D721Med (cell line): ENCODE measurements around the gene KATNAL2.

Experiments used
- DNase-seq: peaks from one replicate; pipeline ENCODE4 v3.0.0; 2011; ENCODE audit warnings: low spot score; ENCODE audit not compliant: insufficient read length
- FAIRE-seq: peaks from 2 replicates; lab custom pipeline; 2011; peaks lifted over from hg19 to GRCh38; lab: Jason Lieb, UNC
- TF ChIP-seq, protein P1 (sequence below): IDR thresholded peaks from 2 replicates; pipeline ENCODE4 v1.5.1; 2012; ENCODE audit warnings: mild to moderate bottlenecking, control low read depth; ENCODE audit not compliant: insufficient read depth; ENCODE audit errors: missing control alignments

The KATNAL2 gene

DNA sequence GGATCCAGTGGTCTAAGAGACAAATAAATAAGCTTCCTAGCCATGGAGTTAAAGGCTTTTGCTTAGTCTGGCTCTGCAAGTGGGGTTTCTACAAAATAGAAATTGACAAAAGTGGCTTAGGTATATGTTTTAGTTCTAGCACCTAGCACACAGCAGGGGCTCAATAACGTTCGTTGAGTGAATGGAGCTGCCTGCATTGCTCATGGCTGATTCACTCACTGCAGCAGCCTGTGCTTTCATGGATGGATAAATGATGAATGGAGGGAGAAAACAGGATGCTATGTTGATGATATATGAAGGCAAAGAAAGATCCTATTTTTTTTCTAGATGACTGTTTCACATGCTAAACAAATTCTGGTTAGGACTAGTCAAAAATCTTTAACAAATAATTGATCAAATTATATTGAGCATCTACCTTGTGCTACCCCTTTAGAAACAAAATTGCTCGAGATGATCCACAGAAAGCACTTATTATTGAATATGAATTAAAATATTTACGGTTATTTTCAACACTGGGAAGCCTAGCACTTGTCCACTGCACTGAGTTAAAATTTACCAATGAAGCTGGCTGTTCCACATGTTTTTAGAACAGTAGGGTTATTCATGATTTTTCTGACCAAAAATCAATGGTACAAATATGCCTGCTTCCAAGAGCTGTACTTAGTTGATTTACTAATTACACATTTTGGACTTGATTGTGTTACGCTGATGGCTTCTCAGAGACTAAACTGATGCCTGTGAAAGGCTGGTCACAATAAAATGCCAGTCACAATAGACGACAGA is 193.3 kb downstream of the KATNAL2 start:
- FAIRE-seq (no peak), DNase-seq (no peak)
- TF ChIP-seq, protein P1, sequence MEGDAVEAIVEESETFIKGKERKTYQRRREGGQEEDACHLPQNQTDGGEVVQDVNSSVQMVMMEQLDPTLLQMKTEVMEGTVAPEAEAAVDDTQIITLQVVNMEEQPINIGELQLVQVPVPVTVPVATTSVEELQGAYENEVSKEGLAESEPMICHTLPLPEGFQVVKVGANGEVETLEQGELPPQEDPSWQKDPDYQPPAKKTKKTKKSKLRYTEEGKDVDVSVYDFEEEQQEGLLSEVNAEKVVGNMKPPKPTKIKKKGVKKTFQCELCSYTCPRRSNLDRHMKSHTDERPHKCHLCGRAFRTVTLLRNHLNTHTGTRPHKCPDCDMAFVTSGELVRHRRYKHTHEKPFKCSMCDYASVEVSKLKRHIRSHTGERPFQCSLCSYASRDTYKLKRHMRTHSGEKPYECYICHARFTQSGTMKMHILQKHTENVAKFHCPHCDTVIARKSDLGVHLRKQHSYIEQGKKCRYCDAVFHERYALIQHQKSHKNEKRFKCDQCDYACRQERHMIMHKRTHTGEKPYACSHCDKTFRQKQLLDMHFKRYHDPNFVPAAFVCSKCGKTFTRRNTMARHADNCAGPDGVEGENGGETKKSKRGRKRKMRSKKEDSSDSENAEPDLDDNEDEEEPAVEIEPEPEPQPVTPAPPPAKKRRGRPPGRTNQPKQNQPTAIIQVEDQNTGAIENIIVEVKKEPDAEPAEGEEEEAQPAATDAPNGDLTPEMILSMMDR = no peak

DNA sequence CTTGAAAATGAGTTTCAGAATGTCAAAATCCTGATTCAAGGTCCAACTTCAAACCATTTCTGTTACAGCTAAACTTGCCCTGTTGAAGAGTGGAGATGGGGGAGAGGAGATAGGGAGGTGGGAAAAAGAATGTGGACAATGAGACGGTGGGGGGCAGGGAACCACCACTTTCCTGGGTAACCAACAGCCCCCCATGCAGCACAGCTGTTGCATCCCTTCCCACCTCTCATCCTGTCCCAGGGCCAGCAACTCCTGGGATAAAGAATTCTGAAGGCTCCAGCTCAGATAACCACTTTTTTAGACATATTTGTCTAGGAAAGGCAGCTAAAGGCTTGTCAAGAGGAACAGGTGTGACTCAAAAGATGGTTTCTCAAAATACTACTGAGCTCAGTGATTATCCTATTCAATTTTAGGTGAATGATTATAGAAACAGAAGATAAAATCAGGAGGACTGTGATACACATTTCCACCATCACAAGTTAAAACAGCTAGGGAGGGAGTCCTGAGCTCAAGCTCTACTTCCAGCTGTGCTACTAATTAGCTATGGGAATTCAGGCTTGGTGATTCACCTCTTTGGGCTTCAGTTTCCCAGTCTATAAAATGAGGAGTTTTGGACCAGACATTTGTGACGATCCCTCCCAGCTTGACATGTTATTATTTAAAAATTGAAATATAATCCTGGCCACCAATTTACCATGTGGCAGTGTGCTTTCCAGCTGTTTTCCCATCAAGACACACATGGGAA is 196.6 kb downstream of the KATNAL2 start:
- FAIRE-seq (no peak), DNase-seq (no peak)
- TF ChIP-seq, protein P1 = no peak

DNA sequence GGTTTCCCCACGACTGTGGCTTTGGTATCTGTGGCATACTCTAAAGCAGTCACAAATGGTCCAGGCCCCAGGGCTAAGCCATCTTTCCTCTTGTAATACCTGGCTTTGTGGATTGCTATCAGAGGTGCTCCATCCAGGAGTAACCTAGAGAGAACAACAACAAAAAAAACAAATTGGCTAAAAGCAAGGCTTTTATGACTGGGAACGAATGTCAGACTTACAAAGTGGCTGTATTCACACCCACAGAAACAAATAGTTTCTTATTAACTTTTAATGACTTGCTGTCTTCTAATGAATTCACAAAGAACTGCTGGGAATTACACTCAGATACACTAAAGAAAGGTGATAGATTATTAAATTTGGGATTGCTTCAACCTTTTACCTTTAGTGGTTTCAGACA is 197.8 kb downstream of the KATNAL2 start:
- DNase-seq (no peak), FAIRE-seq (no peak)
- TF ChIP-seq, protein P1 = no peak

DNA sequence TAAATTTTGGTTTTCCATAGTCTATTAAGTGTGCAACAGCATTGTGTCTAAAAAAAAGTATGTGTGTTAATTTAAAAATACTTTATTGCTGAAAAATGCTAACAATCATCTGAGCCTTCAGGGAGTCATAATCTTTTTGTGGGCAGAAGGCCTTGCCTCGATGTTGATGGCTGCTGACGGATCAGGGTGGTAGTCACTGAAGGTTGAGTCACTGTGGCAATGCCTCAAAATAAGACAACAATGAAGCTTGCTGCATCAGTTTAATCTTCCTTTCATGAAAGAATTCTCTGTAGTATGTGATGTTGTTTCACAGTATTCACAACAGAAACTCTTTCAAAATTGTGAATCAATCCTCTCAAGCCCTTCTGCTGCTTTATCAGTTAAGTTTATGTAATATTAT is 201.6 kb downstream of the KATNAL2 start:
- TF ChIP-seq, protein P1 = no peak
- FAIRE-seq (no peak), DNase-seq (no peak)

DNA sequence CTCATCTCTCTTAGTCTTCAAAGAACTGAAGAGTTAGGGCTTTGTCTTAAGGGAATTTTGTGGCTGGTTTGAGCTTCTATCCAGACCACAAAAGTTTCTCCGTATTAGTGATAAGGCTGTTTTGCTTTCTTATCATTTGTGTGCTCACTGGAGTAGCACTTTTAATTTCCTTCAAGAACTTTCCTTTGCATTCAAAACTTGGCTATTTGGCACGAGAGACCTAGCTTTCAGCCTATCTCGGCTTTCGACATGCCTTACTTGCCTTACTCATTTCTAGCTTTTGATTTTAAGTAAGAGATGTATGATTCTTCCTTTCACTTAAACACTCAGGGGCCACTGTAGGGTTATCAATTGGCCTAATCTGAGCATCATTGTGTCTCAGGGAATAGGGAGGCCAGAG is 203.0 kb downstream of the KATNAL2 start:
- DNase-seq (no peak), FAIRE-seq (no peak)
- TF ChIP-seq, protein P1 = no peak

DNA sequence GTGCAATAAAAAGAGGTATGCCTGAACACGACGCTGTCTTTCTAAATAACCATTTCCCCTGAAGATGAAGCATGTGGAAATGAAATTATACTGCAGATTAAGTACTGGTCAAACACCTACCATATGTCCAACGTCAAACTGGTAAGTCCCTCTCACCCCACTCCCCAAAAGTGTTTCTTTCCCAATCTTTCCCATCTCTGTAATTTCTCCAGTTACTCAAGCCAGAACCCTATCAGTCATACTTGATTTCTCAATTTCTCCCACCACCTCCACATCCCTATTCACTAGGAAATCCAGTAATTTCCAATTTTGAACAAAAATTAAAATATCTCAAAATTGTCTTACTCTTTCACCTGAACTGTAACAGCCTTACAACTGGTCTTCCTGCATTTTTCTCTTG is 203.7 kb downstream of the KATNAL2 start:
- TF ChIP-seq, protein P1 = no peak
- no peak for DNase-seq
- no peak for FAIRE-seq

DNA sequence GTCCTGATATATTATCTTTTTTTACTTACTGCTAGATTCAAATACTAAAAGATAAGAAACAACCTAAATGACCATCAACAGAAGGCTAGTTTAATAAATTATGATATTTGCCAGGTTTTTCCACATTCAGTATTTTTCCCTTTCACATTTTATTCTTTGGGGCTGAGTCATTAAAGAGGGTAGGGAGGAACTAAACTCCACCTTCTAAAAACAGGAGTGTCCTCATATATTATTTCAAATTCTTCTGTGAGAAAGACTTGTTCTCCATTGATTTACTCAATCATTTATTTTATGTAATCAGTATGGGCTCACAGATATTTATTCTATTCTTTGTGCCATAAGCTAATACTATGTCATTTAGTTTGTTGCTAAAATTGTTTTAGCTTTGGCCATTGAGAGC is 223.9 kb downstream of the KATNAL2 start:
- FAIRE-seq (no peak), DNase-seq (no peak)
- TF ChIP-seq, protein P1 = no peak
